NCI-H2081 (cell line): ENCODE results near the gene MANSC4.

Experiments used
- DNase-seq, 2 experiments: peaks; one replicate each; lab custom pipeline; 2025; lab: John Stamatoyannopoulos, UW

The MANSC4 gene

DNA sequence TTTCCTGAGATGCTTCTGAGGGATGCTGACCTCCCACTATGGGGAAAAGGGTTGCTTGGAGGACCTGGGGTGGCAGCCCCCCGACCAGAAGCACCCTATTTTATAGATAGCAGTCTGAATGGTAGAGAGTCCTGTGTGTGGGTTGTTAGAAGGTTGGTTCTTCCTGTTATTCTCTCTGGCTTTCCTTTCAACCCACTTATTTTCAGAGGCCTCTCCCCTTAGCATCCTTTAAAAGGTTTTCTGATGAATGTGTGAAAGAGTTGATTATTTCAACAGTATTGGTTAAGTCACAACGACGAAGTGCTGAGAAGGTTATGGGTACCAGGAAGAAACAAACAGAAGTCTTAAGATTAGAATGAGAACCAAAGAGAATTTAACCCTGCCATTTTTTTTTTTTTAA lies 20.8 kb upstream of the MANSC4 start:
- DNase-seq: no peak

DNA sequence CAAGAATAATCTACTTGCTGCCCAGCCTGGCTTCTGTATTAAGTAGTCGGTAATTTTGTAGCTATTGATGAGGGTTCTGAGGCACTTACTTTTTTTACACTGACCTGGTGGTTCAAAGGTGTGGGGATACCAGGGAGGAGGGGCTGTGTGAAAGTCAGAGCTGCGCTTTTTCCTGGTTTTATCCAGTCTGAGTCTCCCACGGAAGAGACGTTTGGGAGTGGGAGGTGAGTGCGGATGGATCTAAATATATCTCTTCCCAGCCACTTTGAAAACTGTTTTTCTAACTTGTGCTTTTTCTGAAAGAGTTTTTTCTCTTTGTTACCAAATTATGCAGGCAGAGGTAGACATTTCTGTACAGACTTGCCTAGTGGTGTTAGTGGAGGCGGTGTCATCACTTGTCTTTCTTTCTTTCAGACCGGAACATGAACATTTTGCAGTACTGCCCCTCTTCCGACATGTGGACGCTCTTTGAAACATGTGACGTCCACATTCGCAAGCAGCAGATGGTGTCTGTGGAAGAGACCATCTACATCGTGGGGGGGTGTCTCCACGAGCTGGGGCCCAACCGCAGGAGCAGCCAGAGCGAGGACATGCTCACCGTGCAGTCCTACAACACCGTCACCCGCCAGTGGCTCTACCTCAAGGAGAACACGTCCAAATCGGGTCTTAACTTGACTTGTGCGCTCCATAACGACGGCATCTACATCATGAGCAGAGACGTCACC lies 17.4 kb upstream of the MANSC4 start:
- no peak for DNase-seq

DNA sequence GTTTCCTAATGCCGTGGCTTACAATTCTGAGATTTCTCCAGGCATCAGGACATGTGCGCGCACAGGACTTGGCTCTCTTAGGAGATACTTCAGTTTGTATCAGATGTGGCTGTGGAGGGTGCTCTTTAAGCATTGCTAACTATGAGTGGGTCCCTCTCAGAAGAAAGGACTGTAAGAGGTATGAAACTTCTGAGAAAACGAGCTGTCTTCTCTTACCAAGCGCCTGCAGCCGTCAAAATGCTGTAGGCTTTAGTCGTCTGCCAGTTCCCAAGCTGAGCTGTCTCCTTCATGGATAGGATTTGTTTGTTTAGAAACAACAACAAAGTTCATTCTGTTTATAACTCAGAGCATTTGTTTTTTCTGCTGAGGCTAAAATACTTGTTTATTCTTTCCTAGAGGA lies 16.1 kb upstream of the MANSC4 start:
- DNase-seq: no peak

DNA sequence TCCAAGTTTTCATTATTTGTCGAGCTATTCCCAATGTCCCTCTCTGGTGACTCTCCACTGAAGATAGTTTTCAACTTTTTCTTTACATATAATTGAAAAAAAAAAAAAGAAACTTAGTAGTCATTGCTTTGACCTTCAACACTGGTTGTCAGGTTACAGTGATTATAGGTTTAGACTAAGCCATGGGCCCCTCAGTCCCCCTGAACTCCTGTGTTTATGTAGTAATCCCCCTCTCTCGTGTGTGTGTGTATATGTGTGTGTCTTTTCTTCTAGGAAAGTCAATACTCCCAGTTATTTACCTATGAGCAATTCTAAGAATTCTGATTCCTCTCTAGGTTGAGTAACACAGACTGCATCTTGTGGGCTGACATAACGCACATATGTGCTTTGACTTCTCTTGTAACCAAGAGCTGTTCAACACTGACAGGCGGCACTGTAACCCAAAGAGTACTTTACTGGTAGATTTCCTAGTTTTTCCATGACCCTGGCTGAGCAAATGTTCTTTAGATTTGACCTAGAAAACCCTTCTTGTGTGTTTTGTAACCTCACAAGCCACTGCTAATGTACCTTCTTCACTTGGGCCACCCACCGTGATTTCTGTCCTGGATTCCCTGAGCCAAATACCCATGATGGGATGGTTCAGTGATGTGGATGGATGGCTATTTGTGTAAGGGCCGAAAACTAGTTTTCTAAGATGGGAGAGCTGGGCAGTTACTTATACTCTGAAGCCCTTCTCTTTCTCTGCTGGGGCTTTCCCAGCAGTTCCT lies 15.0 kb upstream of the MANSC4 start:
- no peak for DNase-seq

DNA sequence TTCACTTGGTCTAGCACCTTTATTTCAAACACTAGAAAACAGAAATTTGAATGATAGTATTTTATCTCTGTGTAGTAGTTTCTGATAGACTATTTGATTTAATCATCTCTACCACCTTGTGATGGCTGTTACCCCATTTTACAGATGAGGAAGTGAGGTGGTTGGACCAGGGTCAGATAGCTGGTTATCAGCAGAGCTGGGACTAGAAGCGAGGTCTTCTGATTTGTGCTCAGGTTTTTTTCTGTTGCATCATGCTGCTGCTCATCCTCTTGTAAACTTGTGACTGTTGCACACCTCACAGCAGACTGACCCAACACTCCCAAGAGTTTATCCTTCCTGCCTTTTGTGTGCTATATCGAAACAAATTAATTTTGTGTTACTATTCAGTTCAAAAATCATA lies 10.1 kb upstream of the MANSC4 start:
- no peak for DNase-seq

DNA sequence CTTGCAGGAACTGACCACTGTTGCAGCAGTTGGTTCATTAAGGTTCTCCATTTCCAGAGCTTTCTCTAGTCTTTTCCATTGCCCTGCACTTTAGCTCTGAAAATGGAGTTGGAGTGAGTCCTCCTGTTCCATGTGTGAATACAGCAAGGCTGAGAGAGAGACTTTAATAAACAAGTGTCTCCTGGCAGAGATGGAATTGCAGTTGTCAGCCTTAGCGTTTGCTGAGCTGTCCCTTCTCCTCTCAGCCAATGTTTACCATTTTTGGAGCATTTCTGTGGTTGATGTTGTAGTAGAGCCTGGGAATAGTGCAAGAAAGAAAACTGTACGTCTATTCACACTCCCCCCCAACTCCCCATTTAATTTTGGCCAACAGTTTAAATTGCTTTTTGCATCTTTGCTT lies 7.5 kb upstream of the MANSC4 start:
- no peak for DNase-seq

DNA sequence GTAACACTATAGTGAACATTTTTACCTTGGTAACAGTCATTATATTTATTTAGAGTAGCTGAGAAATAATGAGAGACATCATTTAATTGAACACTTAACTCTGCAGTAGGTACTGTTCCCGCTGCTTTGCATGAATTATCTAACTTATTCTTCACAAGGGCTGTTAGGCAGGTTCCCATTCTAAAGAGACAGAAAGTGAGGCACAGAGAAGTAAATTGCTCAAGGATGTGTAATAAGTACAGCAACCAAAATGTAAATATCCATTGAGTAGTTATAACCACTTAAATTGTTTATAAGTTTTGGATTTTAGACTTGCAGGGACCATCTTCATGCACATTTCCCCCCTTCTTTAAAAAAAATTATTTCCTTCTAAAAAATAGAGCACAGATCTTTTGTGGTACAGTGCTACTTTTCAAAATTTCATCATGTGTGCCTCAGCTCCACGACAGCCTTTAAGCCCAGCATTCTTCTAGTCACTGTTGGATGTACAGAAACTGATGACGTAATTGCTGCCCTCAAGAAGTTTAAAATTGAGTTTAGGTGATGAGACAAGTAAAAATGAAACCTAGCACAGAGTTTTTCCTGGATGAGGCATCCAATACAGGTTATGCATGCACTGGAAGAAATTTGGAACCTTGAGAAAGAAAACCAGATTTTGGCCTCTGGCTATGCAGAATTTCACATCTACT lies 6.0 kb upstream of the MANSC4 start:
- DNase-seq: peak; percentile 29 to 73

DNA sequence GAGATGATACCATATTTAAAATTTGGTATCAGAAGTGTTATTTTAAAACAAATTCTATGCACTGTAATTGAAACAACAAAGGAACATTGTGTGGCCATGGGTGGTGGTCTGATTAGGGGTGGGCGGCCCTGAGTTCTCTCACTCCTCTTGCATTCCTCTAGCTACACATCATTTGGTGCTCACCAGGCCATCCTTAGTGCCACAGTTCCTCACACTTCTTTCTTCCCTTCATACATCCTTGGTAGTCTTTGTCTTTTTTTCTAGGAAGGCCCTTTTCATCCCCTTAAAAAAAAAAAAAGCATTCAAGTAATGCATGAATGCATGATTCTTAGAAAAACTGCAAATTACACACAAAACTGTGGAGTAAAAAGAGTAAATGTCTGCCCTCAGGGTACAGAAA lies 2.4 kb upstream of the MANSC4 start:
- no peak for DNase-seq

DNA sequence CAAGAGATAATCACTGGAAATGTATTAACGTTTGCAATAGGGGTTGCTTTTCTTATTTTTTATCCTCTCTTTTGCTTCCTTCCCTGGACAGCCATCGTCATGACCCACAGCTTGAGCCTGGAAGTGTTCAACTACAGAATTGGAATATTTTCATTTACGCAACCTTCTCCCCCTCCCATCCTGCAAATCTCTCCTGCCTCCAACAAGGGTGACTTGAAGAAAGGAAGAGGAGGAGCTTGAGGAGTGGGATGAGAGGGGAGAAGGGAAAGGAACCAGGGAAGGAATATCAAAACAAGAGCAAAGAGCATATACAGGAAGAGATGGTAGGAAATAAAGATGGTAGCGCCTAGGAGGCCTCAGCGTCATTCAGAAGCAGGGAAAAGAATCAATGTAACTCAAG lies 1.6 kb upstream of the MANSC4 start:
- no peak for DNase-seq

DNA sequence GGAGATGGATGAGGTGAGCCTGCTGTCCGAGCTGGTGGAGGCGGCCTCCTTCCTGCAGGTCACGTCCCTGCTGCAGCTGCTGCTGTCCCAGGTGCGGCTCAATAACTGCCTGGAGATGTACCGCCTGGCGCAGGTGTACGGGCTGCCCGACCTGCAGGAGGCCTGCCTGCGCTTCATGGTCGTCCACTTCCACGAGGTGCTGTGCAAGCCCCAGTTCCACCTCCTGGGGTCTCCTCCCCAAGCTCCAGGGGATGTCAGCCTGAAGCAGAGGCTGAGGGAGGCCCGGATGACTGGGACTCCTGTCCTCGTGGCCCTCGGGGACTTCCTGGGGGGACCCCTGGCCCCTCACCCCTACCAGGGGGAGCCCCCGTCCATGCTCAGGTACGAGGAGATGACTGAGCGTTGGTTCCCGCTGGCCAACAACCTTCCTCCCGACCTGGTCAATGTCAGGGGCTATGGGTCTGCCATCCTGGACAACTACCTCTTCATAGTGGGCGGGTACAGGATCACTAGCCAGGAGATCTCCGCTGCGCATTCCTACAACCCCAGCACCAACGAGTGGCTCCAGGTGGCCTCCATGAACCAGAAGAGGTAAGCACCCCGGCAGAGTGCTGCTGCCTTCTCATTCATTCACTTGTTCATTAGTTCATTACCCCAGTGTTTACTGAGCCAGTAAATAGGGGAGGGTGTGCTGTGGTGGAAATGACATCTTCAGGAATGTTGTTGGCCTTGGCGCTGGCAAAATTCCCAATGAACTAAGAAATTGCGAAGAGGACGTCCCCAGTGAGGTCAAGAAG lies 774 bp upstream of the MANSC4 start:
- peak; percentile 50 to 62 for DNase-seq

DNA sequence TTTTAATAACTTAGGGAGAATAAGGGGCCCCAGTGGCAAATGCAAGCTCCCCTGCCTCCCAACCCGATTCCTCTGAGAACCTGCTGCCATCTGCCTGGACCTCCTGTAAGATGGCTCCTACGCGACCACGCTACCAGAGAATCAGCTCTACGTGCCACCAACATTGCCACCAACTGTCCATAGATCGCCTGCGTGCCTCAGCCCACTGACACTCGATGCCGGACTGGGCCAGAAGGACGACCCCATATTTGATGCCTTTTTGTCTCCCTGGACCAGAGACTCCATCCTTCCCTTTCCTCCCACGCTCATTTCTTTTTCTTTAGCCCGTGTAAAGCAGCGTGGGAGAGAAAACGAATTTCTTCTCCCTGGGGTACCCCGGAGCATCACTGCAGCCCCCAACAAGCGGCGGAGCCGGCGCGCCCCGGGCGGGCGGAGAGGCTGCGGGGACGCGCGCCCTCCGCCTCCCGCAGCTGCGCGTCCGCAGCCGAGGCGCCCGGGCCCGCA lies 568 bp downstream of the MANSC4 start:
- DNase-seq: peak in 1 of 2 experiments; percentile 43

DNA sequence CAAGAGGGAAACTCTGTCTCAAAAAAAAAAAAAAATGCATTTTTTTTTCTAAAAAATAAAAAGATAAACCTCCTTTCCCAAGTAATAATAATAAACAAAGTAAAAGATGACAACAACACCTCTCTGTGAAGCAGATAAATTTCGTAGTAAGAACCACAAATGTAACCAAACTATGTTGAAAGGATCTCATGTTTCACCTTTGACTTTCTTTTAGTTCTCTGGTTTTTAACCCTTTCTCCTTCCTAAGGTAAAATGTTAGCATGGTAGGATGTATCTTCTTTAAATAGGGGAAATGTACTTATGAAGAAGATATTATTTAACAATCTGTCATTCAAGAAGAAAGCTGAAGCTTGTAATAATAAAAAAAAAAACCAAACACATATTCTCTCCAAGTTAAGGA lies 1.8 kb downstream of the MANSC4 start:
- DNase-seq: no peak

DNA sequence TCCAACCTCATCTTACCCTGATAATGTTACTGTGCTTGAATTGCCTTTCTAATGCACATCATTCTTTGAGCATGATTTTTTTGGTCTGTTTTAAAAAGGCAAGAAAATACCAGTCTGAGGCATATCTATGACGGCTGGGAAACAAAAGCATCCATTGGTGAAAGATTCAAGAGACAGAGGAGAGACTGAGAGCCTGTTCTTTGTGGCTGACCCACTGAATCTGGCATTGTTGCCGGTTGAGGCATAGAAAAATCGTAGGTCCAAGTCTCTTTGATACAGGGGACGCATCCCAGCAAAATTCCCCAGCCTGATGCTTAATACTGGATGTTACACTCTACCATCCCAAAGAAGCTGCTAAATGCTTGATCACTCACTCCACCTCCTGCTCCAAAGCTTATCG lies 2.9 kb downstream of the MANSC4 start:
- no peak for DNase-seq

DNA sequence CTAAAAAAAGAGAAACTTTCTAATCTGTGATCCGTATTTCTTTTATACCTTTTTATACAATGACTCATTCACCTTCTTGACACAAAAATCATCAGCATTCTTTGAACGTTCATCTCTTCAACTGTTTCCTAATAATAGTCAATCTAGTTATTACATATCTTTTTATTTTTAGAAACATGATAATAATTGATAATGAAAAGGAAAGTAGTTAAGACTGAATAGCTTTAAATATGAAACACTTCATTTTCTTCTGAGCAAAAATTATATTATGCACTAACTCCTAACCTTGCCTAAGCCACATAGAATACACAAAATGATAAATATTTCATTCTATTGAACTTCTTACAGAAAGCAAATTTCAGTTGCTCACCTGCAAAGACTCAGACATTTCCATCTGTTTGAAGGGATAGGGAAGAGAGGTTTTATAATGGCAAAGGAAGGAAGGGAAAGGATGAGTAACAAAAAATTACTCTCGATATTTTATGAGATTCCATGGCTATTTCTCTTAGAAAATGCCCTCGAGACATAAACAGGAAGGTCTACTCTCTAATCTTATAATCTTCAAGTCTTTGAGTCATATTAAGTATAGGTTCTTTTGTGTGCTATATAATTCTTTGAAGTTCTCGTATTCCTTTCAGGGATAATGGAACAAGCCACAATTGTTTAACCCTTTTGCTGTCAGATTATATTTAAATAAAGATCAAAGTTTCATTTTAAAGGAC lies 7.5 kb downstream of the MANSC4 start:
- DNase-seq: no peak

DNA sequence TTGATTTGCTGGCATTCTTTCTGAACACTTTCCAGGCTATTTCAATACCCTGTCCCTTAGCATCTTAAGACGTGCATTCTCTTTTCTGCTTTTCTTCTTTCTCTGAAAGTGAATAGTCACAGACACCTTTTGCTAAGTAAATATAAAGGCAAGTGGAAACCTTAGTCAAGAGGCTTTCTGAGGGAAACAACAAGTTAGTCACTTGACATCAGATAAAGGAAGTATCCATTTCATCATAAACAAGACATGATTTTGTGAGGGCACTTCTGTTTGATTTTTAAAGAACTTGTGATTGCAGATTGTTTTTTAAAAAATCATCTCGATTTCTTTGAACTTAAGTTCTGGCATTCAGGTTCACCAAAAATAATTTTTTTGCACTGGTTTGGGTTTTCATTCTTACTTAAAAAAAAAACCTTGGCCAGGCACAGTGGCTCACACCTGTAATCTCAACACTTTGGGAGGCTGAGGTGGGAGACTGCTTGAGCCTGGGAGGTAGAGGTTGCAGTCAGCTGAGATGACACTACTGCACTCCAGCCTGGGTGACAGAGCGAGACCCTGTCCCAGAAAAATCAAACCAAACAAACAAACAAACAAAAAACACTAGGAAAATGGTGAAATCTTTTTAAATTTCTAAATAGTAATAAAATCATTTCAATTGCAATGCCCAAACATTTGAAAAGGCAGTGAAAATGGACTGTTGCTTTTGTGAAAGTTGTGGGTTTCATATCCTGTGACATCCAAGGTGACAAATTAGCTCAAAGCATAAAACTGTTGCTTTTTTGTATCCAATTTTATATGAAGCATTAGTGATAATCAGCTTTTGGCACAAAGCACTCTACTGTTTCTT lies 8.3 kb downstream of the MANSC4 start:
- DNase-seq: no peak

DNA sequence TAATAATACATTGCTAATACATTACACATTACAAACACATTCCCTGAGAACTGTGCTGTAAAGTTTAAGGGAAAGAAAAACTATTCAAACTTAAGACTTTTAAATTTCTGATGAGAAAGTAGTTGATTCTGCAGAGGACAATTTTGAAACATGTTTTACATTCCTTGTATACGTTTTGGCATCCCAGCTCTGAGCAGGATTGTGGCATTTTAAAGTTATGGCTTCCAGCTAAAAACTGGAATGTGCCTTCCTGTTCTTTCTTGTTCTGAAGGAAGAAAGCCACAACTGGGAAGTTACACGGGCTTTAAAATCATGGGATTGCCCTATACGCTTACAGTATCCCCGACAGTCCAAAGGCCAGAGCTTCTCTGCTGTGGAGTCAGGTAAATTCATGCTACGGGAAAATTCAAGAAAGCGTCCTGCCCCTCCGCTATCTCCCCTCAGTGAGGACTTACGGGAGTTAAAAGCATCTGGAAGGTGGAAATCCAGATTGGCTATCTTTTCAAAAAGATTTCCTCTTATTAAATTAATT lies 10.8 kb downstream of the MANSC4 start:
- DNase-seq: no peak

DNA sequence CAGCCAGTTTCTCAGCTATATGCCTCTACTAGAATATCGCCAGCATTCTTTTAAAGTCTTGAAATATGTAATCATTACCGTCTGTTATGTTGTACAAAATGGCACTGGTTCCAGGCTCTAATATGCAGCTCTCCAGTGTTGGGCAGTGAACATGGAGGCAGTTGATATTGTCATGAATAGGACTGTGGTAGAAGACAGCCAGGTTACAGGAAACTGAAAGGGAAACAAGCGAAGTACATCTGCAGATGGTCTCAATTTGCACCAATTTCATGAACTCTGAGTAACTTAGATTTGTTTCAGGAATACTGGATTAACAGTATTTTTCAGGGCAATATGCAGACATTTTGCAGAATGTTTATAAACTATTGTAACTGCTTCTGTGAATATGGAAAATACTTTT lies 13.4 kb downstream of the MANSC4 start:
- DNase-seq: no peak

DNA sequence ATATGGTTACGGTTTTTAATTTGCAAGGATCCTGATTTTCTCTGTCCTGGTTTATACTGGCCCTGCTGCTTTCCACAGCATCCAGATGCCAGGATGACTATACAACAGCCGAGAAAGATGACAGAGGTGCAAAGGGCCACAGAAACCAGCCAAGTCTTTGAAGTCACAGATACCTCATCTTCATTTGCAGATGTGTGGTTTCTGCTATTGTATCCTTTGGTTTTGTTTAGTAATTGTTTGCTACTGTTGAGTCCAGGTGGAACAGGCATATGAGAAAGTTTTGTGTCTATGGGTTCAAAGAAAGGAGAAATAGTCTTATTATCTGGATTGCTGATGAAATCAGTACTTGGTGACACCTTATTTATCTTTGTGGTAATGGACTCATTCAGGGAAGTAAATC lies 17.3 kb downstream of the MANSC4 start:
- DNase-seq: no peak

DNA sequence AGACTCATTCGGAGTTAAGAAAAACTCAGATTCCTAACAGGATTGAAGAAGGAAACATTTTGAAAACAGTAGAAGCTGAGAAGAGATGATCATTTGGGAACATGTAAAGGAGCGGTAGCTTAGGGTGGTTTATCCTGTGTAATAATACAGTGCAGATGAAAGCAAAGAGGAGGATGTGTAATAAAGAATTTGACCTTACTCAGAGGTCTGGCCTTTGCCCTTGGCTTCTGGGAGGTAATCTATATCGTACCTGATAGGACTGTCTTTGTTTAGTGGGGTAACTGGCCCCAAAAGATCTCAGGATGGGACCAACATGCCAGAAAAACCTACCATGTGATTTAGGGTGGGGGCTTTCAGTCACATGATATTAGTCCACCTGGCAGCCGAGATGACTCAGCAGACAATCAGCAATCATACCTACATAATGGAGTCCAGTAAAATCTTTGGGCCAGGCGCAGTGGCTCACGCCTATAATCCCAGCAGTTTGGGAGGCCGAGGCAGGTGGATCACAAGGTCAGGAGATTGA lies 23.3 kb downstream of the MANSC4 start:
- DNase-seq: no peak

DNA sequence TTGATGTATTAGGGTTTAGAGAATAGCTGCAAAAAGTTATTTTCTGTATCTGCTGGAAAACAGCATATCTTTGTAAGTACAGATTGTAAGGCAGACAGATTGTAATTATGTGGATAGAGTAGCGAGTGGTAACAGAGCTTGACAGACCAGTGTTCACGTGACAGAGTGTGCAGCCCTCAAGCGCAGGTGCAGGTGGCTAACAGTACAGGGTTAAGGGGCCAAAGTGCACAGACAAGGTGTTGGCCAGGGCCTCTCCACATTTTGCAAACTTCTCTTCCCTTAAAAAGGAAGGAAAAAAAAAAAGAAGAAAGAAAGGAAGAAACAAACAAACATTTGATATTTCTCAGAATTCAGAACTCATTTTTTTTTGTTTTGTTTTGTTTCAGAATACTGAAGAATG lies 25.2 kb downstream of the MANSC4 start:
- DNase-seq: no peak
